ENCODE measurements around the gene TBC1D30.

Gene TBC1D30

DNA sequence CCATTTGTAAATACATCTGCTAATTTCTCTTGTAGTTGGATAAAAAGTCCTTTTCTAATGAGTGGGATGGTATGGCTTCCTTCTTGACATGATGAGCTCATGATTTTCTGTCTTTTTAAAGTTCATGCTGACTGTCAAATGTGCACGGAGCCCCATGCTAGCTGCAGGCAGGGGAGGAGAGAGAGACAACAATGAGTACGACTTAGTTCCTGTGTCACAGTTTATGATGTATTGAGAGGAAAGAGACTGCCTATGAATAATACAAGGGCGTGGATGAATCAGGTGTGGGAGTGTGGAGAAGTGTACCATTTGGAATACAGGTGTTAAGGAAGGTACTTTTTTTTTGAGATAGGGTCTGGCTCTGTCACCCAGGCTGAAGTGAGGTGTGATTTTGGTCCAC lies 10.7 kb upstream of the TBC1D30 start:
- TF ChIP-seq, protein P1, sequence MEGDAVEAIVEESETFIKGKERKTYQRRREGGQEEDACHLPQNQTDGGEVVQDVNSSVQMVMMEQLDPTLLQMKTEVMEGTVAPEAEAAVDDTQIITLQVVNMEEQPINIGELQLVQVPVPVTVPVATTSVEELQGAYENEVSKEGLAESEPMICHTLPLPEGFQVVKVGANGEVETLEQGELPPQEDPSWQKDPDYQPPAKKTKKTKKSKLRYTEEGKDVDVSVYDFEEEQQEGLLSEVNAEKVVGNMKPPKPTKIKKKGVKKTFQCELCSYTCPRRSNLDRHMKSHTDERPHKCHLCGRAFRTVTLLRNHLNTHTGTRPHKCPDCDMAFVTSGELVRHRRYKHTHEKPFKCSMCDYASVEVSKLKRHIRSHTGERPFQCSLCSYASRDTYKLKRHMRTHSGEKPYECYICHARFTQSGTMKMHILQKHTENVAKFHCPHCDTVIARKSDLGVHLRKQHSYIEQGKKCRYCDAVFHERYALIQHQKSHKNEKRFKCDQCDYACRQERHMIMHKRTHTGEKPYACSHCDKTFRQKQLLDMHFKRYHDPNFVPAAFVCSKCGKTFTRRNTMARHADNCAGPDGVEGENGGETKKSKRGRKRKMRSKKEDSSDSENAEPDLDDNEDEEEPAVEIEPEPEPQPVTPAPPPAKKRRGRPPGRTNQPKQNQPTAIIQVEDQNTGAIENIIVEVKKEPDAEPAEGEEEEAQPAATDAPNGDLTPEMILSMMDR (conservative IDR thresholded peaks at IDR 0.05; ENCODE audit: low read depth): no peak
- DNase-seq (ENCODE audit: low spot score): no peak
- ChIA-PET CTCF (interaction anchor here (0.6 to 0.9 kb wide), 4 partner anchors 18 to 194 kb away, joined by 3 to 5 read pairs (median 4); no protein-coding TSS in a partner anchor), POLR2A (ENCODE audit: low non-redundant PET) (interaction anchor here (0.5 to 1.0 kb wide), 2 partner anchors 62 to 355 kb away, joined by 3 to 4 read pairs; no protein-coding TSS in a partner anchor)
- H3K27ac ChIP-seq: no peak overlapping the region

DNA sequence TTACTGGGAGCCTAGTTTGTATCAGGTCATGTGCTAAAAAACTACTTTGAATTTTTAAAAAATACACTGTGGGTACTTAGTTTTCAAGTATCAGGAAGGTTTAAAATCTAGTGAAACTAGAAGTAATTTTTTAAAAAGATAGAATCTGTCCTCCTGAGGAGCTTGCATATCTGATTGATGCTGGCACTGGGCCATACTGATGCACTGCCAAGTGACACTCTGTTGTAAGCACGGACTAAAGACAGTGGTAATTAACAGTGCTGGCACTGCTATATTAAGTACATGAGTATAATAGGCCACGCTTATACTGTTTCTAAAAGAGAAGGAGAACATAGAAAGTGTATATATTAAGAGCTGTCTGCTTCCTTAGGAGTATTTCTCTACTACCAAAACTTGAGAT lies 10.0 kb upstream of the TBC1D30 start:
- CTCF ChIA-PET: interaction anchor here (0.6 to 0.9 kb wide), 4 partner anchors 19 to 194 kb away, joined by 3 to 5 read pairs (median 4); no protein-coding TSS in a partner anchor
- POLR2A ChIA-PET (ENCODE audit: low non-redundant PET): no interaction called here

DNA sequence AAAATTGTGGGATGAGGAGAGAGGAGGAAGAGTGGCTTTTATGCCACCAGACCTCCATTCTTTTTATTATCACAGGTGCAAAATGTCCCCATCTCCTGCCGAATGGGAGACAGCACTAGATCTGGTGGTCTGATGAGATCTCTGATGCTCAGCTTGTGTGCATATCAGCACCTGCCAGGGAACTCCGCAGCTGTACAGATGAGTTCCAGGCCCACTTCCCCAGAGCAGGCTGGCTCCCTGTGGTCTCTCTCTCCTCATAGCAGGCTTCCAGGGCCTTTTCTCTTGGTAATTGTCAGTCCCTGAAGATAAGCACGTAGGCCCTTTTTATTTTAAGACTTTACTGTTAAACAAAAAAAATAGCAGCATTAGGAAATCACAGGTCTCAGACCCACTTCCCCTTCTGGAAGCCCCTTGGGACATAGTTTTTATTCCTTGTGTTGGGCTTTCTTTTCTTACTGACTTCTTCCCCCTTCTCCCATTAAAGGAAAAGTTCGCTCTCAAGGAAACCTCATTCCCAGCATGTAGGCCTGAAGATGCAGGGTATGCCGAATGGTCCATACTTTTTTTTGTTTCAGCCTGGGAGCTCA lies 4.5 kb upstream of the TBC1D30 start:
- no peak for DNase-seq (ENCODE audit: low spot score)
- CTCF ChIA-PET: no interaction called here
- POLR2A ChIA-PET (ENCODE audit: low non-redundant PET): no interaction called here
- H3K27ac ChIP-seq: no peak overlapping the region
- TF ChIP-seq, protein P1 (conservative IDR thresholded peaks at IDR 0.05; ENCODE audit: low read depth): no peak

More for the DNA sequence above, 10.0 kb upstream of the TBC1D30 start:
- DNase-seq (ENCODE audit: low spot score): no peak
- TF ChIP-seq, protein P1 (conservative IDR thresholded peaks at IDR 0.05; ENCODE audit: low read depth): no peak
- no peak overlapping the region for H3K27ac ChIP-seq

DNA sequence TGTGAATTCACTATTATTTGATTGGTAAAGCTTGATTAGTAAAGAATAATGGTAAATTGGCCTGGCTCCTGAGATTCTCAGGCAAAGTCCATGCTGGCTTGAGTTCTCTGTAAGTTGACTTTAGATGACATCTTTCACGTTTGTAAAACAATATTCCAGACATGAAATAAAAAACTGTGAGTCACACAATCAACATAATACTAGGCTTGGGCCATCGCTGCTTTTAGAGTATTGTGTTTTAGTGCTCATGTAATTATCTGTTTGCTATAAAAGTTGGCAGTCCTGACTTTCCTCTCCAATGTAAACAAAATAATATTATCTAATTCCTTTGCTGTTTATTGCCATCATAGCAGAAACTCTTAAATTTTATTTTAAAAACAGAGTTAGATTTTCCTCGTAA lies 3.9 kb upstream of the TBC1D30 start:
- POLR2A ChIA-PET (ENCODE audit: low non-redundant PET): no interaction called here
- TF ChIP-seq, protein P1 (conservative IDR thresholded peaks at IDR 0.05; ENCODE audit: low read depth): no peak

DNA sequence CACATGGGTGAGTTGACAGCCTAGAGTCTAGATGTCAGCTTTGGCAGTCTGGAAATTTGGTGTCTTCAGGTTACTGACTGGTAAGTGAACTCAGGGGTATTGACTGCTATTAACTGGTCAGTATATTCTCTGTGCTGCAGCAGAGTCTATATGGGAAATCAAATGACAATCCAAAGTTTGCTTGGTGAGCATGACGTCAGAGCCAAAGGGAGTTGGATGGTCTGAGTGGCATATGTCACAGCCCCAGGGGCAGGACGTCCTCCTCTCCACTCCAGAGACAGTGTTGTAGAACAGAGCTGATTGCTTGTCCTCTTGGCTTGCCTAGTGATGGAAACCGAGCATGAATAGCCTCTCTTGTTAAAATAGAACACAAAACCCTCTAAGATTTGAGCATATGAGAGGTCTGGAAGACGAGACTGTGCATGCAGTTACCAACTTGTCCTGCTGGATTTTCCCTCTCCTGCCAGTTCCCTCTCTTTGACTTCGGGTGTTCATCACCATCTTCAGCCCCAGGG lies 3.3 kb upstream of the TBC1D30 start:
- TF ChIP-seq, protein P1 (conservative IDR thresholded peaks at IDR 0.05; ENCODE audit: low read depth): no peak
- H3K27ac ChIP-seq: no peak overlapping the region
- CTCF ChIA-PET: interaction anchor here (0.5 to 0.7 kb wide), 2 partner anchors 118 to 735 kb away, joined by 3 read pairs; no protein-coding TSS in a partner anchor
- no peak for DNase-seq (ENCODE audit: low spot score)
- POLR2A ChIA-PET (ENCODE audit: low non-redundant PET): no interaction called here

More for the DNA sequence above, 3.9 kb upstream of the TBC1D30 start:
- no peak for DNase-seq (ENCODE audit: low spot score)
- CTCF ChIA-PET: no interaction called here
- no peak overlapping the region for H3K27ac ChIP-seq

DNA sequence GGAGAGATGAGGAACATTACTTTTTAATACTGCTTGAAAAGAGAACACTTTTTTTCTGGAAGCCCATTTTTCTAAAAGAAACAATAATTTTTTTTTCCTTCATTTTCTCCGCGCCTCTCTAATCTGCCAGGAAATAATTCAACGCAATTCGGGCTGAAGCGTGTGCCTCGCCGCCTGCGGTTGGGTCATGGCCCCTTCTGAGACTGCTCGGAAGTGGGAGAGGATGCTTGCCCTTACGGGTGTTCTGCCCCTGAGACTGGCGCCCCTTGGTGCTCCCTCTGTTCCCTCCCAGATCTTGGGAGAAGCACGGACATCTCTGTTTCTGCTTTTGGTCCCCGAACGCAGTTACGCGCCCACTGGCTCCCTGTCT lies 332 bp upstream of the TBC1D30 start:
- ChIA-PET CTCF (interaction anchor here (0.6 kb wide), 1 partner anchor 1182 kb away, joined by 3 read pairs; no protein-coding TSS in a partner anchor), POLR2A (ENCODE audit: low non-redundant PET) (no interaction called here)
- no peak overlapping the region for H3K27ac ChIP-seq
- TF ChIP-seq, protein P1 (conservative IDR thresholded peaks at IDR 0.05; ENCODE audit: low read depth): no peak
- no peak for DNase-seq (ENCODE audit: low spot score)

All from RWPE1 (cell line).